NCI-H128 (cell line): ENCODE measurements around the gene WWOX.

Experiments
- DNase-seq: peaks from one replicate; lab custom pipeline; 2025; ENCODE audit not compliant: unreplicated experiment; lab: John Stamatoyannopoulos, UW

Gene WWOX

GRCh38 chr16:78955206-78955605, 855.8 kb downstream of the WWOX start:
- no peak for DNase-seq

- no peak for DNase-seq
Observed at GRCh38 chr16:78956859-78957258, 857.4 kb downstream of the WWOX start.

DNA sequence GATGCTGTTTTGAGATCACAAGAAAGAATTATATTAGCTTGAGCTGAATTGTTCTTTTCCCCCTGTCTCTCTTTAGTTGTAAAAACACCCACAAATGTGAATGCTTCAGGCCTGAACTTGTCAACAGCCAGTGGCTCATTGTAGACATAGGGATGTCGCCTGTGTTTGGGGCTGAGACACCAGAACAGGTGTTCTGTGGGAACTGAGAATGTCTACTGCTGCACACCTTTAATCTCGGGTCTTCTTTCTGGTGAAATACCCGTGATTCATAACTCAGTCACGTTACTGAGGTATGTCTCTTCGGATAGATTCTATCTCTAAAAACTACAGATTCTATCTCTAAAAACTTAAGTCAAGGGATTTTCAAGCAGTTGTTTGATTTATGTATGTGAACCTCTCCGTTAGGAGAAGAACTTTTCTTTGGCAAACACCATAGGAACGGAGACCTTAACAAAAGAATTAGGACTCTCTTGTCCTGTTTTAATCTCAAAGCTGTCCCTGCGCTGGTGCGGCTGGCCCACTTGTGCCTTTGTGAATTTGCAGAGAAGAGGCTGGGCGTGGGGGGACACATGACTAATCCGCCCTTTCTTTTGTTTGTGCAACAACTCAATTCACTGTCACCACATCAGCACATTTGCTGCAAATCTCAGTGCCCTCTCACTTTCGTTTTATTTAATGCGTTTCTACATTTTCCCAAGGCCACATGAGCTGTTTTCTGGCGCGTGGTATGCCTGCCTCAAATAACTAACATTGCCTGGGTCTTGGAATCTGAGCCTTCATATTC, 858.1 kb downstream of the WWOX start:
- no peak for DNase-seq

DNA sequence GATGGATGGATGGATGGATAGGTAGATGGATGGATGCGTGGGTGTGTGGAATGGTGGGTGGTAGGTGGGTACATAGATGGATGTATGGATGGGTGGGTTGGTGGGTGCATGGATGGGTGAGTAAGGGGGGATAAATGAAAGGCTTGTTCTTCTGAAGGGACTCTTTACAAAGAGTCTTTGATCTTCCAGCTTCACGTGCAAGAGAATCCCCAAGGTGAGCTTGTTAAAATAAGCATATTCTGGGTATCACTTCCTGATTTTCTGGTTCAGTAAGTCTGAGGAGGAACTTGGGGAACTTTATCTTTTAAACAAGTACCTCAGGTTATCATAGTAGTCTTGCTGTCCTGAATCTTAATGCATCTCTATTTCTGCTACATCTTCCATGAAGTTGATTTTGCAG, 862.0 kb downstream of the WWOX start:
- DNase-seq = no peak

DNA sequence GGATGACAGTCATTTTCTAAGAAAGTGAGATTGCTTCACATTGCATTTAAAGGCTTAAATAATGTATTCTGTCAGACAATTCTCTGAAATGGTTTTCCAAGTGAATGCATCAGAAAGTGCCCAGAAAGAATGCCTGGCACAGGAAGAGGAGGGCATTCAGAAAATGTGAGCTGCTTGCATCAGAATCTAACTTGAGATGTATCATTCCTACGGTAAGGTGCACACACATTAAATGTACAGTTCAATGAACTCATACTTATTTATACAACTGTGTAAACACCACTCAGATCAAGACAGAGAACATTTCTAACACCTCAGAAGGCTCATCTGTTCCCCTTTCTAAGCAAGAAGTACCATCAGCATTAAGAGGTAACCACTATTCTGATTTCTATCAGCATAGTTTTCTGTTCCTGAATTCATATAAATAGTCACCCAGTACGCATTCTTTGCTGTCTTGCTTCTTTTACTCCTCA, 863.0 kb downstream of the WWOX start:
- DNase-seq = no peak

- no peak for DNase-seq
Observed at GRCh38 chr16:78967948-78968347, 868.5 kb downstream of the WWOX start.

DNA sequence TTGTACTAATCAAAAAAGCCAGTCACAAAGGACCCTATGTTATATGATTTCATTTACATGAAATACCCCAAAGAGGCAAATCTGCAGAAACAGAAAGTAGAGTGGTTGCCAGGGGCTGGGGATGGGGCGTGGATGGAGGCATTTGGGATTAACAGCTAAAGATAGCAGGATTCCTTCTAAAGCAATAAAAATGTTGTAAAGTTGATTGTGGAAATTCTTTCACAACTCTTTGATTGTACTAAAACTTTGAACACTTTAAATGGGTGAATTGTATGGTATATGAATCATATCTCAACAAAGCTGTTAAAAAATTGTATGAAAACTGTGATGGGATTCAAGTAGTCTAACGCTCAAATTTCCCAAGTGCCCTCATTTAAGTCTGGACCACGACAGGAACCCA, 870.3 kb downstream of the WWOX start:
- no peak for DNase-seq

DNA sequence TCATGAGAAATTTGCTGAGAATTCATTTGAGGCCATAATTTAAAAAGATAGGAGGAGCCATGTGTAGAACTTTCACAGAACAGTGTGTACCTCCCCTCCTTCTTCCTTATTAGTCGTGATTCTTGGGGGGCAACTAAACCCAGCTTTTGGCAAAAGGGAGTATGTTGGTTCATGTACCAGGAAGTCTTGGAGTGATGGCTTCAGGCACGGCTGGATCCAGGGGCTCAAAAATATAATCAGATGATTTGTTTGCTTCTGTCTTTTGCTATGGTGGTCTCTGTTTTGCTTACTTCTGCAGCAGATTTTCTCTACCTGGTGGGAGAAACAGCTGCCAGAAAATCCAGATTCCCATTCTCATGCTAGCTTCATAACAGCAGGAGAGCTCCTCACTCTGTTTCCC, 871.2 kb downstream of the WWOX start:
- no peak for DNase-seq

DNA sequence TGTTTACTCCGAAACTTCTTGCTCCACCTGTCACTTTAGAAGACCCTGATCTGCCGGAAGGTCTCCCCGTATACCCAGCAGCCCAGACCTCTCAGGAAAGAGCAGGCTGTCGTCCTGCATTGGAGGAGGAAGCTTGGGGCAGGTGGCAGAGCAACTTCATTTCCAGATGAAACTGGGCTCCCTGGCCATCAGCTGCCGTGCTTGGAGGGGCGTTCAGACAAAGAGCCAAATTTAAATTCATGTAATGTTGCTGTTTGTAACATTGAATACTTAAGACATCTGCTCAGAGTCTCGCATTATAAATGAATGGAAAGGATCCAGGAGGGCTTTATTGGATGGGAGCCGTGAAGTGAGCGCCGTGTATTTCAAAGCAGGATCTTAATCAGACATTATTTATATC, 872.6 kb downstream of the WWOX start:
- no peak for DNase-seq

DNA sequence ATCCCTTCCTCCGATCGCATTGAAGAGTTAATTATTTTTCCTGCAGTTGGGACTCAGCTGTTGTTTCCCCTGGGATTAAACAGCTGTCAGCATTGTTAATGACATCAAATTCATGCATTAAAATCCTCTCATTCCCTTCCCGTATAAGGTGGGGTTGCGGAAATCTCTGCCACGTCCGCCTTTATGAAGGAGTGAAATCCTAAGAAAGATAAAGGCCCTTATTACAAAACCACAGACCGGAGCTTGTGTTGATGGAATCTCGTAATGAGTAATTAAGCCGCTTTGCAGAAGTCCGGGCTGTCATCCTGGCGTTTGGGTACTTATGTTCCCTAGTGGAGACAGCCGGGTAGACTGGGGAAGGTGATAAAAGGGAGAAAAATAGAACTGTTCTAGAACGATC, 873.5 kb downstream of the WWOX start:
- no peak for DNase-seq

DNA sequence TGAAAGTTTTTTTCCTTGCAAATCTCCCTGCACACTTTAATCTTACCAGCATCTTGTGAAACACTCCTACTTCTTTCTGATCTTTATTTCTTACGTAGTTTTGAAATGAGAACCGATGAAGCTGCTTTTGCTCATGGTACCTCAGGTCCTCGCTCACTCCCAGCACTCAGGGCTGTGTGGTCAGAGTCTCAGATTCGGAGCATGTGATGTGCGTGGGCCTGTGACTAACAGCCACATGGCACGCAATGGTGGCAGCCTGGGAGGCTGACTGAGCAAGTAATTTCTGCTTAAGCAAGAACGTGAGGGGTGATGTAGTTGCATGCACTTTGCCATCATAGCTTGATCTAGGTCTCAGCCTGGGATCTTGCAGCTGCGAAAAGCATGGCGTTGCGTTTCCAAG, 876.8 kb downstream of the WWOX start:
- DNase-seq = no peak

DNA sequence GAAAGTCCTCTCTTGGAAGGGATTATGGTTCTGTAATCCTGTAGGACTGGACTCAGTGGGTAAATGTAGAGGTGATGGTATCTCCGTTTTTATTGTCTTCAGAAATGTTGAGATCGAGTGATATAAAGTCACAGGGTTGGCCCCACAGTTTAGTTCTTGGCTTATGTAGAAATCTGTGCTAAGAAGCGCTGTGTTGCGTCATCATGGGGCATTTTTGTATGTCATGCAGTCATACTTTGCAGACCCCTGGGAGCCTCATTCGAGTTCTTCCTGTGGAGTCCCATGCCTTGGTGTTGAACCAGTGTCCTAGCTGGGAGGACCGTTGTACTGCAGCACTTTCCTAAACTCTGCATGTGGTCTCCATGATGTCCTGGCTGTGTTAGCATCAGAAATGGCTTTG, 881.4 kb downstream of the WWOX start:
- DNase-seq = no peak

- no peak for DNase-seq
Observed at GRCh38 chr16:78982096-78982744, 882.8 kb downstream of the WWOX start.

GRCh38 chr16:78984324-78984723, 884.9 kb downstream of the WWOX start:
- no peak for DNase-seq

- DNase-seq = no peak
Observed at GRCh38 chr16:78984887-78985464, 885.5 kb downstream of the WWOX start.

DNA sequence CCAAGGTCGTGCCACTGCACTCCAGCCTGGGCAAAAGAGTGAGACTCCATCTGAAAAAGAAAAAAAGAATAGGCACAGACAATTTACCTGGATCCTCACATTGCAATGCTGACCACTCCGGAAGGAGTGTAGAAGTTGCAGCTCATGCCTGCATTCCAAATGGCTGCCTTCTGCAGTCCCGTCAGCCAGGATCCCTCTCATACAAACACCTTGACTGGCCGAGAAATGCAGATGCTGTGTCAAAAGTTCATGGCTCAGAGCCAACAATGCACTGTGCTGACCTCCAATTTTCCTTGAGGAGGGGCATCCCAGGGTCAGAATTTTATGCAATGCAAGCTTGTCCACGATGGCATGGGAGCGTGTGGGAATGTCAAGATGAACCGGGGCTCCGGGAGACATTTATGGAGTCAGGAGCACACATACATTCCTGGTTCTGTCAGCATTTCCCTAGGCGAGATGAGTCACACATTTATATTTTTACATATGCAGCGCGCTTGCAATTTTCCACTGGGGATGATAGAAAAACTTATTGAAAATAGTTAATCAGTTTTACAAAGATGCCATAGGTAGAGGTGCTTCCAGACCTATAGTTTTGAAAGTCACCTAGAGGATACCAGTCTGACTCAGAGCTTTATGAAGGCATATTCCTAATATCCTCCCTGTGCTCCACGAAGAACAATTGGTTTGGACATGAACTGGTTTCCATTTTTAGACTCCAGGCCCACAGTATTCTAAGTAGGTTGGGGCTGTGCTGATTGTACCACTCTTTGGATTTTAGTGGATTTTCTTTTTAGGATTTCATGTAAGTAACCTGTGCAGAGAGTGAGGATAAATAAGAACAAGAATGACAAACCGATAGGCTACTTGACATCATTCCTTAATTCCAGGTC, 886.5 kb downstream of the WWOX start:
- no peak for DNase-seq

GRCh38 chr16:78987666-78988065, 888.2 kb downstream of the WWOX start:
- DNase-seq = no peak

GRCh38 chr16:78988361-78988969, 889.0 kb downstream of the WWOX start:
- DNase-seq = no peak

DNA sequence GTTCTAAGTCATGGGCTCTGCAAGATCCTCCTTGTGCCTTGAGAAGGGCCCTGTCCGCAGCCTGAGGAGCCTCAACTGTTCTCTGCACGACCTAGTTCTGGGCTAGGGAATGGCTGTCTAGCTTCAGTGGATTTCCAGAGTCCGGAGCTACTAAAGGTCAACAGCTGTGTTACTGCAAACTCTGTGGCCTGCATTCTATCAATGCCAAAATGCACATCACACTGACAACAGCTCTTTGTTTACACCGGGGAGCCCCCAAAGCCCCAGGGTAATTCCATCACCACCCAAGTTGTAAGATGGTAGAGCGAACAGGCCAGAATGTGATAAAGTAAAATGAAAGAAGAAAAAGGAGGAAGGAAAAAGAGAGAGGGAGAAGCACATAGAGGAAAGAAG, 890.9 kb downstream of the WWOX start:
- DNase-seq = no peak

GRCh38 chr16:78992001-78992400, 892.5 kb downstream of the WWOX start:
- no peak for DNase-seq

GRCh38 chr16:78993346-78993745, 893.9 kb downstream of the WWOX start:
- no peak for DNase-seq
